Memory B cell (primary cell): ENCODE results near the gene ZC2HC1C.
"Not testable (repeated sequence)": the region's sequence is repeated elsewhere in the genome, so short reads cannot be mapped to it uniquely, and the experiment has no call there.

Experiments
- ATAC-seq: fragments of 150-1000 bp; cut with Tn5 transposase; 2 replicates; pipeline ENCODE4 v1.10.0; 2021; ENCODE audit warnings: low read depth, mild to moderate bottlenecking, moderate library complexity
- DNase-seq, 2 donors: peaks; one replicate each; pipeline ENCODE4 v3.0.0; 2022; ENCODE audit warnings: low spot score in 2 of 2
- H3K27ac Mint-ChIP-seq: one replicate; pipeline ENCODE4 v1.8.0; 2022; ENCODE audit warnings: mild to moderate bottlenecking, moderate library complexity, mixed read lengths
- H3K27me3 Mint-ChIP-seq: one replicate; pipeline ENCODE4 v1.8.0; 2022; ENCODE audit warnings: mixed read lengths
- H3K36me3 Mint-ChIP-seq: one replicate; pipeline ENCODE4 v1.8.0; 2022; ENCODE audit warnings: mild to moderate bottlenecking, mixed read lengths
- H3K4me1 Mint-ChIP-seq: one replicate; pipeline ENCODE4 v1.8.0; 2022; ENCODE audit warnings: mixed read lengths
- H3K4me3 Mint-ChIP-seq: one replicate; pipeline ENCODE4 v1.8.0; 2022; ENCODE audit warnings: mild to moderate bottlenecking, moderate library complexity, mixed read lengths
- H3K9me3 Mint-ChIP-seq: one replicate; pipeline ENCODE4 v1.8.0; 2022; ENCODE audit warnings: mixed read lengths

Gene ZC2HC1C

DNA sequence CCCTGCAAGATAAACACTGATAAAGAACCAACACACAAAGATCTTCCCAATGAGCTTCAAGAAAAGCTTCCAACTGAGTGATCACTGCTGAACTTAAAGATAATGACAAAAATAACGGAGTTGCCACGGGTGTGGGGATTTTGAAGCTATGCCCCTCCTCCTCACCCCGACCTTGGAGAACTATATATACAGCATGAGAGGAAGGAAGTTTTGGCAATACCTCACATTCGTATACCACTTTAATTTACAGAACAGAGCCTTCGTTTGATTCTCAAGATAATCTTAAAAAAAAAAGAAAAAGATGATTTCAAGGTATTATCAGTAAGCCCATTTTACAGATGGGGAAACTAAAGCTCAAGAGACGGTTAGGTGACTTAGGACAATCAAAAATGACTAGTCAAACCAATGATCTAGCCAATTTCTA, 56.7 kb downstream of the ZC2HC1C start:
- Mint-ChIP-seq H3K4me3 (peak overlapping the region; percentile 94), H3K4me1 (peaks cover 31% of the 10 kb centered on the region), H3K9me3 (no peaks in the 10 kb centered on the region), H3K27me3 (no peaks in the 10 kb centered on the region), H3K27ac (peak overlapping the region; percentile 99), H3K36me3 (peaks cover 4% of the 10 kb centered on the region)
- peak; percentile 21 for ATAC-seq
- DNase-seq: peak in 1 of 2 donors; percentile 14

DNA sequence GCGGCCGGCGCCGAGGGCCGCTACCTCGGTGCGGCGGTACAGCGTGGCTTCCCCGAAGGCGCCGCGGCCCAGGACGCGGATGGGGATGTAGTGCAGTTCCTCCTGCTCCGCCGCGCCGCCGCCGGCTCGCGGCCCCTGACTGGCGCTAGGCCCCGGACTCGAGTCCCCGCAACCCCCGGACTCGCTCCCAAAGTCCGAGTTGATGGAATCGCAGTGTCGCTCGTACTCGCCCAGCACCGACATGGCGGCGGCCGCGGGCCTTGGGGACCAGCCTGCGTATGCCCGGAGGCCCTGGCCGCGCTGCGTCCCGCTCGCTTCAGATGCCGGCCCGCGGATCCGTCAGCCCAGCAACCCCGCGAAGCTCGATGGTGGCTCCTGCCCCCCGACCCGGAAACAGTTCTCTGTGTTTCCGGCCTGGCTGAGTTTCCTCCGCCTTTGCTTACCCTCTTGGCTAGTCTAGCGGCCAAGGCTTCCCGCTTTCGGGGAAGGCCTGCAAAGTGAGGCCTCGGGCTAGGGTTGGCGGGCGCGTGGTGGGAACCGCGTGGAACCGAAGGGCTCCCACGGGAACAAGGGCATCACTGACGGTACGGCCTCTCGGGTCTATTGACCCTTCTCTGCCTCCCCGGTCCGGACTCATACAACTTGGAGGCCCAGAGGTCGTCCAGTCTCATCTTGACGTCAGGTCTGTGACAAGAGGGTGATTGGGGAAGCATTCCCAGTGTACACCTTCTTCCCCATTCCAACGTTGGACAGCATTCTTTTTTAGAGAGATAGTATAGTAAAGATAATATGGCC, 57.4 kb downstream of the ZC2HC1C start, which contains the start of gene NEK9:
Gene NEK9 (minus strand): TSS at position 370 of the 795 bp plus-strand sequence. CDS start 127 bp downstream, at position 243.
- H3K36me3 Mint-ChIP-seq: peaks cover 3% of the 10 kb centered on the region
- H3K27ac Mint-ChIP-seq: peak within 1 kb of the TSS; percentile 99
- H3K4me1 Mint-ChIP-seq: peaks cover 31% of the 10 kb centered on the region
- H3K9me3 Mint-ChIP-seq: no peaks in the 10 kb centered on the region
- H3K27me3 Mint-ChIP-seq: no peaks in the 10 kb centered on the region
- ATAC-seq: peak; percentile 87
- peak; percentile 88 to 92 for DNase-seq
- H3K4me3 Mint-ChIP-seq: peak within 1 kb of the TSS; percentile 94

DNA sequence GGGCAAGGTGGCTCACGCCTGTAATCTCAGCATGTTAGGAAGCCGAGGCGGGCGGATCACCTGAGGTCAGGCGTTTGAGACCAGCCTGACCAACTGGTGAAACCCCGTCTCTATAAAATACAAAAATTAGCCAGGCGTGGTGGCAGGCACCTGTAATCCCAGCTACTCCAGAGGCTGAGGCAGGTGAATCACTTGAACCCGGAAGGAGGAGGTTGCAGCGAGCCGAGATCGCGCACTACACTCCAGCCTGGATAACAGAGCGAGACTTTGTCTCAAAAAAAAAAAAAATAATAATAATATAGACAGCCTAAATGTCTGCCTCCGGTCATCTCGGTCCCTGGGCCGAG, 58.0 kb downstream of the ZC2HC1C start:
- not testable (repeated sequence) for H3K27me3 Mint-ChIP-seq, DNase-seq, H3K9me3 Mint-ChIP-seq, ATAC-seq, H3K36me3 Mint-ChIP-seq
- Mint-ChIP-seq H3K4me3 (peak overlapping the region; percentile 94), H3K4me1 (peaks cover 31% of the 10 kb centered on the region), H3K27ac (peak overlapping the region; percentile 99)

DNA sequence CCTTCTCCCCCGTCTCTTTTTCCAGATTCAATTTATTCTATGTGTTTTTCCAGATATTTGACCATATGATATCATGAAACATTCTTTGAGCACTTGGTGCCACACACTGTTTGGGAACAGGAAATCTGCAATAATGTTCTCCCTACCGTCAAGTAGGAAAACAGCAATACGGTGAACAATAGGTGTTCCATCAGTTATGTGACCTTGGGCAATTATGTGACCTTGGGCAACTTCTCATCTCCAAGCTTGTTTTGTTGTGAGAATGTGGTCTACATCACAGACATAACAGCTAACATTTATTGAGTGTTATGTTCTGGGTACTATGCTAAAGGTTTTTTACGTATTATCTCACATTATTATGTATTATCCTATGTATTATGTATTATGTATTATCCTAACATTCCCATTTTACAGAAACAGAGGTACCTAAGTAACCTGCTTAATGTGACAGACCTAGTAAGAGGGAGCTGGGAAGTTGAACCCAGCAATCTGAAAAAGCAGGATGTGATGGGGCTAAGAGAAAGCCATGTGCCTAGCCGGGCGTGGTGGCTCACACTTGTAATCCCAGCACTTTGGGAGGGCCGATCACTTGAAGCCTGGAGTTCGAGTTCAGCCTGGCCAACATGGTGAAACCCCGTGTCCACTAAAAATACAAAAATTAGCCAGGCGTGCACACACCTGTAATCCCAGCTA, 58.6 kb downstream of the ZC2HC1C start:
- Mint-ChIP-seq H3K9me3 (no peaks in the 10 kb centered on the region), H3K4me1 (peaks cover 31% of the 10 kb centered on the region), H3K36me3 (peaks cover 2% of the 10 kb centered on the region), H3K27me3 (no peaks in the 10 kb centered on the region), H3K4me3 (peak overlapping the region; percentile 83), H3K27ac (peak overlapping the region; percentile 99)
- no peak for ATAC-seq
- DNase-seq: no peak

DNA sequence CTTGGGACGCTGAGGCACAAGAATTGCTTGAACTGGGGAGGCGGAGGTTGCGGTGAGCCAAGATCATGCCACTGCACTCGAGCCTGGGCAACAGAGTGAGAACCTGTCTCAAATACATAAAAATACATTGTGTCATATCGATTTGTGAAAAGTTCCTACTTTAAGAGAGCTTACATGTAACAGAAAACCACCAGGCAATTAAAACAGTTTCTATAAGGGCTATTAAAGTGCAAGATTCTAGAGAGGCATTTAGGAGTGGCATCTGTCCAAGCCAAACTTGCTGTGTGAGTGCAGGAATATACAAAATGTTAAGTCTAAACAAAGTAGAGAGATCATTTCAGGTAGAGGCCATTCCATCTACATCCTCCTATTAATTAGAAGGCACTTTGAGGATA, 59.2 kb downstream of the ZC2HC1C start:
- H3K4me1 Mint-ChIP-seq: peaks cover 31% of the 10 kb centered on the region
- DNase-seq: no peak
- no peaks in the 10 kb centered on the region for H3K9me3 Mint-ChIP-seq
- H3K27ac Mint-ChIP-seq: no peak overlapping the region
- H3K27me3 Mint-ChIP-seq: no peaks in the 10 kb centered on the region
- no peak for ATAC-seq
- peak overlapping the region; percentile 21 for H3K4me3 Mint-ChIP-seq
- H3K36me3 Mint-ChIP-seq: peaks cover 5% of the 10 kb centered on the region
